Mesodermal cell (in vitro differentiated cells): Measurements from ENCODE around the gene PEPD.

ENCODE experiments used
- H3K27ac ChIP-seq: 2 replicates; pipeline ENCODE4 v1.7.0; 2013; ENCODE audit warnings: mild to moderate bottlenecking, low read depth, low read length, moderate library complexity; ENCODE audit not compliant: severe bottlenecking
- H3K36me3 ChIP-seq: 2 replicates; pipeline ENCODE4 v1.7.1; 2013; ENCODE audit warnings: mild to moderate bottlenecking, low read length, moderate library complexity; ENCODE audit not compliant: control insufficient read depth, insufficient read depth
- H3K4me1 ChIP-seq: one replicate; pipeline ENCODE4 v1.7.1; 2013; ENCODE audit warnings: mild to moderate bottlenecking, low read length; ENCODE audit not compliant: insufficient read depth, control insufficient read depth, poor library complexity, severe bottlenecking
- H3K4me3 ChIP-seq: 2 replicates; pipeline ENCODE4 v1.7.0; 2013; ENCODE audit warnings: low read length, control low read depth, mild to moderate bottlenecking; ENCODE audit not compliant: insufficient read depth, poor library complexity, severe bottlenecking; ENCODE audit errors: extremely low read depth
- H3K9me3 ChIP-seq: 2 replicates; pipeline ENCODE4 v1.7.1; 2013; ENCODE audit warnings: mild to moderate bottlenecking, low read length, moderate library complexity; ENCODE audit not compliant: control insufficient read depth
- WGBS, 2 experiments: methylation state at CpG; one replicate each; pipeline ENCODE4 v1.1.5; 2013; ENCODE audit warnings: missing lambda C conversion rate in 2 of 2; ENCODE audit not compliant: insufficient coverage in 2 of 2; 5-methylcytosine and 5-hydroxymethylcytosine counted together

PEPD gene

GRCh38 chr19:33398361-33399060 lies 123.1 kb downstream of the PEPD start:
- H3K4me1 ChIP-seq: no peaks in the 10 kb centered on the region
- H3K36me3 ChIP-seq: no peaks in the 10 kb centered on the region
- no peaks in the 10 kb centered on the region for H3K9me3 ChIP-seq
- H3K4me3 ChIP-seq: no peak overlapping the region
- WGBS, 2 experiments: 88 to 91% methylated on average over 18 to 19 of the region's 19 CpGs
- no peak overlapping the region for H3K27ac ChIP-seq

- no peak overlapping the region for H3K27ac ChIP-seq
- WGBS, 2 experiments: 75 to 78% methylated on average over 8 to 9 of the region's 15 CpGs
- no peaks in the 10 kb centered on the region for H3K36me3 ChIP-seq
- no peaks in the 10 kb centered on the region for H3K4me1 ChIP-seq
- H3K4me3 ChIP-seq: no peak overlapping the region
- H3K9me3 ChIP-seq: no peaks in the 10 kb centered on the region
These were observed 123.8 kb downstream of the PEPD start for GRCh38 chr19:33397536-33398360.

- WGBS, 2 experiments: 72 to 74% methylated on average over 23 to 25 of the region's 30 CpGs
These were observed 124.7 kb downstream of the PEPD start for GRCh38 chr19:33396701-33397535.

GRCh38 chr19:33395561-33396550 lies 125.7 kb downstream of the PEPD start:
- WGBS, 2 experiments: 95 to 96% methylated on average over 22 to 26 of the region's 31 CpGs
- H3K9me3 ChIP-seq: no peaks in the 10 kb centered on the region

More at GRCh38 chr19:33396701-33397535, 124.7 kb downstream of the PEPD start:
- Histone ChIP-seq H3K9me3 (no peaks in the 10 kb centered on the region), H3K36me3 (no peaks in the 10 kb centered on the region), H3K4me1 (no peaks in the 10 kb centered on the region), H3K4me3 (no peak overlapping the region), H3K27ac (no peak overlapping the region)

GRCh38 chr19:33394723-33395560 lies 126.6 kb downstream of the PEPD start:
- H3K36me3 ChIP-seq: no peaks in the 10 kb centered on the region
- H3K4me3 ChIP-seq: no peak overlapping the region
- H3K27ac ChIP-seq: no peak overlapping the region
- WGBS, 2 experiments: 92 to 93% methylated on average over 16 to 17 of the region's 19 CpGs
- H3K4me1 ChIP-seq: no peaks in the 10 kb centered on the region
- H3K9me3 ChIP-seq: no peaks in the 10 kb centered on the region

More at GRCh38 chr19:33395561-33396550, 125.7 kb downstream of the PEPD start:
- H3K36me3 ChIP-seq: no peaks in the 10 kb centered on the region
- H3K4me3 ChIP-seq: no peak overlapping the region
- no peak overlapping the region for H3K27ac ChIP-seq
- H3K4me1 ChIP-seq: no peaks in the 10 kb centered on the region

- Histone ChIP-seq H3K4me3 (no peak overlapping the region), H3K36me3 (no peaks in the 10 kb centered on the region), H3K9me3 (no peaks in the 10 kb centered on the region), H3K4me1 (no peaks in the 10 kb centered on the region), H3K27ac (no peak overlapping the region)
- 86 to 91% methylated on average over 25 to 26 of the region's 30 CpGs for WGBS, 2 experiments
These were observed 127.4 kb downstream of the PEPD start for GRCh38 chr19:33394006-33394722.

GRCh38 chr19:33393286-33394005 lies 128.1 kb downstream of the PEPD start:
- Histone ChIP-seq H3K27ac (no peak overlapping the region), H3K4me3 (no peak overlapping the region), H3K9me3 (no peaks in the 10 kb centered on the region), H3K4me1 (no peaks in the 10 kb centered on the region), H3K36me3 (no peaks in the 10 kb centered on the region)
- WGBS, 2 experiments: 86 to 90% methylated on average over 14 to 21 of the region's 21 CpGs

GRCh38 chr19:33392341-33393285 lies 129.0 kb downstream of the PEPD start:
- no peak overlapping the region for H3K4me3 ChIP-seq
- H3K4me1 ChIP-seq: no peaks in the 10 kb centered on the region
- WGBS, 2 experiments: 94 to 96% methylated on average over 23 to 26 of the region's 39 CpGs
- H3K9me3 ChIP-seq: no peaks in the 10 kb centered on the region
- no peak overlapping the region for H3K27ac ChIP-seq
- H3K36me3 ChIP-seq: no peaks in the 10 kb centered on the region
